ENCODE results near the gene GAS6. TPM values are rescaled to one million over a fixed set of nuclear protein-coding genes. Genes with fewer than 3 reads are reported as not detected.

Gene GAS6
- total and polyA plus RNA-seq, 7 experiments from 2014 or later = 0.38 to 5.5 (median 3.0) TPM; not detected in 1

- H3K4me3 ChIP-seq (ENCODE audit: low read length) = no peak overlapping the region
- peak overlapping the region in 3 of 10 donors; percentile 15 to 69 (median 55) for H3K4me3 Mint-ChIP-seq
- H3K36me3 ChIP-seq (ENCODE audit: control insufficient read depth in 2 of 3, insufficient read depth in 3 of 3, low read length in 3 of 3) = no peaks in the 10 kb centered on the region
- H3K27ac ChIP-seq (ENCODE audit: low read depth, low read length) = no peak overlapping the region
- H3K36me3 Mint-ChIP-seq = peaks cover 0 to 9% (median 0%) of the 10 kb centered on the region in 5 donors
- H3K4me1 Mint-ChIP-seq = peaks cover 18 to 61% (median 38%) of the 10 kb centered on the region in 7 donors
- ChIA-PET POLR2A (no interaction called here), CTCF (no interaction called here)
- intact Hi-C loops (cut with micrococcal nuclease) = no loop called here
- H3K27me3 Mint-ChIP-seq = peaks cover 0 to 8% (median 3%) of the 10 kb centered on the region in 5 donors
- H3K9me3 ChIP-seq (ENCODE audit: control insufficient read depth in 2 of 3, low read length in 3 of 3) = no peaks in the 10 kb centered on the region
- no peak overlapping the region for H3K27ac Mint-ChIP-seq
- H3K27me3 ChIP-seq (ENCODE audit: control insufficient read depth in 2 of 2, insufficient read depth in 2 of 2, low read length in 2 of 2) = no peaks in the 10 kb centered on the region
- peaks cover 33 to 50% of the 10 kb centered on the region in 2 donors for H3K4me1 ChIP-seq (ENCODE audit: control insufficient read depth in 2 of 2, insufficient read depth in 2 of 2, low read length in 2 of 2)
- DNase-seq (no peak), ATAC-seq (no peak)
- H3K9me3 Mint-ChIP-seq = peaks cover 0 to 6% (median 0%) of the 10 kb centered on the region in 11 donors
Observed at GRCh38 chr13:113843864-113844556, 19.9 kb downstream of the GAS6 start.

GRCh38 chr13:113843063-113843654 lies 20.7 kb downstream of the GAS6 start:
- H3K27me3 Mint-ChIP-seq = peaks cover 0 to 8% (median 3%) of the 10 kb centered on the region in 5 donors
- Histone ChIP-seq H3K27ac (ENCODE audit: low read depth, low read length) (no peak overlapping the region), H3K36me3 (ENCODE audit: control insufficient read depth in 2 of 3, insufficient read depth in 3 of 3, low read length in 3 of 3) (no peaks in the 10 kb centered on the region), H3K9me3 (ENCODE audit: control insufficient read depth in 2 of 3, low read length in 3 of 3) (no peaks in the 10 kb centered on the region), H3K4me3 (ENCODE audit: low read length) (no peak overlapping the region), H3K4me1 (ENCODE audit: control insufficient read depth in 2 of 2, insufficient read depth in 2 of 2, low read length in 2 of 2) (peaks cover 33 to 50% of the 10 kb centered on the region in 2 donors), H3K27me3 (ENCODE audit: control insufficient read depth in 2 of 2, insufficient read depth in 2 of 2, low read length in 2 of 2) (no peaks in the 10 kb centered on the region)
- no peak overlapping the region for H3K4me3 Mint-ChIP-seq
- ChIA-PET POLR2A (no interaction called here), CTCF (no interaction called here)
- intact Hi-C loops (cut with micrococcal nuclease) = no loop called here
- H3K4me1 Mint-ChIP-seq = peaks cover 18 to 61% (median 38%) of the 10 kb centered on the region in 7 donors
- H3K36me3 Mint-ChIP-seq = peaks cover 0 to 9% (median 0%) of the 10 kb centered on the region in 5 donors
- H3K27ac Mint-ChIP-seq = no peak overlapping the region
- H3K9me3 Mint-ChIP-seq = peaks cover 0 to 6% (median 0%) of the 10 kb centered on the region in 11 donors
- DNase-seq = no peak
- no peak for ATAC-seq

DNA sequence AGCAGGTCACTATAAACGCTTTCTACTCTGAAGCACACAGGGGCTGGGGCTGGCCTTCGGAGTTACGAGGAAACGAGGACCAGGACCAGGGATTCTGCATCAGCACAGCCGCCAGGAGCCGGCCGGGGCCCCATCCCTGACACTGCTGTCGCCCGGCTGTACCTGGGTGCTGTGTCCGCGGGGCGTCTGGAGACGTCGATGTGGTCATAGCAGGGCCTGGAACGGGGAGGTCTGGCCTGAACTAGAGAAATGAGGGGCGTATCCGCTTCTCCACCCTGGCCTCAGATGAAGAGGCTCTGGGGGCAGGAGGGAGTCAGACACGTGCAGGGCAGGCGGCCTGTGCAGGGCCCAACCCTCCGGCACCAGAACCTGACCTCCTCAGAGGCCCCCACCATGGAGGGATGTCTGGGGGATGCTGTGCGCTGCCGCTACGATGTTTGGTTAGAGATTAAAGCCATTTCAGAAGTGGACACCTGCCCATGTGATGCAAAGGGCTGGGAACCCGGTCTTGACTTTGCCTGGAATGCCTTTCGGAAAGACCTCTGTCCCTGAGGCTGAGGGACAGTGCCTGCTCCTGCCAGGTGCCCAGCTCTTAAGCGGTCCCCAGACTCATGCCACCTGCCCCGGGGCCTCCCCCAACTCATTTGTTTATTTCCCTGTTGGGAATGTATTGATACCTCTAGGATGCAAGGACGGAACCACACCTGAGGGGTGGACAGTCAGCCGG lies 21.4 kb downstream of the GAS6 start:
- Histone ChIP-seq H3K4me1 (ENCODE audit: control insufficient read depth in 2 of 2, insufficient read depth in 2 of 2, low read length in 2 of 2) (peaks cover 33 to 50% of the 10 kb centered on the region in 2 donors), H3K27me3 (ENCODE audit: control insufficient read depth in 2 of 2, insufficient read depth in 2 of 2, low read length in 2 of 2) (no peaks in the 10 kb centered on the region), H3K9me3 (ENCODE audit: control insufficient read depth in 2 of 3, low read length in 3 of 3) (no peaks in the 10 kb centered on the region), H3K36me3 (ENCODE audit: control insufficient read depth in 2 of 3, insufficient read depth in 3 of 3, low read length in 3 of 3) (no peaks in the 10 kb centered on the region), H3K27ac (ENCODE audit: low read depth, low read length) (no peak overlapping the region), H3K4me3 (ENCODE audit: low read length) (no peak overlapping the region)
- no peak overlapping the region for H3K27ac Mint-ChIP-seq
- intact Hi-C loops (cut with micrococcal nuclease) = no loop called here
- peaks cover 18 to 60% (median 38%) of the 10 kb centered on the region in 7 donors for H3K4me1 Mint-ChIP-seq
- H3K4me3 Mint-ChIP-seq = peak overlapping the region in 4 of 10 donors; percentile 4 to 67 (median 32)
- DNase-seq = no peak
- H3K36me3 Mint-ChIP-seq = peaks cover 0 to 9% (median 0%) of the 10 kb centered on the region in 5 donors
- ChIA-PET POLR2A (interaction anchor here (0.8 to 1.0 kb wide), 2 partner anchors 127 to 153 kb away, joined by 5 to 7 read pairs; no protein-coding TSS in a partner anchor), CTCF (no interaction called here)
- ATAC-seq = no peak
- peaks cover 0 to 8% (median 3%) of the 10 kb centered on the region in 5 donors for H3K27me3 Mint-ChIP-seq
- H3K9me3 Mint-ChIP-seq = peaks cover 0 to 6% (median 0%) of the 10 kb centered on the region in 11 donors

- no peak overlapping the region for H3K27ac ChIP-seq (ENCODE audit: low read depth, low read length)
- DNase-seq = no peak
- no peaks in the 10 kb centered on the region for H3K9me3 ChIP-seq (ENCODE audit: control insufficient read depth in 2 of 3, low read length in 3 of 3)
- H3K4me3 ChIP-seq (ENCODE audit: low read length) = no peak overlapping the region
- H3K36me3 Mint-ChIP-seq = peaks cover 0 to 9% (median 0%) of the 10 kb centered on the region in 5 donors
- peak overlapping the region in 9 of 10 donors; percentile 4 to 67 (median 22) for H3K4me3 Mint-ChIP-seq
- intact Hi-C loops (cut with micrococcal nuclease) = no loop called here
- ChIA-PET CTCF (no interaction called here), POLR2A (no interaction called here)
- no peaks in the 10 kb centered on the region for H3K27me3 ChIP-seq (ENCODE audit: control insufficient read depth in 2 of 2, insufficient read depth in 2 of 2, low read length in 2 of 2)
- no peak for ATAC-seq
- peaks cover 0 to 8% (median 3%) of the 10 kb centered on the region in 5 donors for H3K27me3 Mint-ChIP-seq
- H3K36me3 ChIP-seq (ENCODE audit: control insufficient read depth in 2 of 3, insufficient read depth in 3 of 3, low read length in 3 of 3) = no peaks in the 10 kb centered on the region
- H3K27ac Mint-ChIP-seq = peak overlapping the region in 8 of 9 donors; percentile 1 to 70 (median 50)
- peaks cover 18 to 48% (median 35%) of the 10 kb centered on the region in 7 donors for H3K4me1 Mint-ChIP-seq
- peaks cover 21 to 41% of the 10 kb centered on the region in 2 donors for H3K4me1 ChIP-seq (ENCODE audit: control insufficient read depth in 2 of 2, insufficient read depth in 2 of 2, low read length in 2 of 2)
- peaks cover 0 to 6% (median 0%) of the 10 kb centered on the region in 11 donors for H3K9me3 Mint-ChIP-seq
Observed at GRCh38 chr13:113841353-113841650, 22.6 kb downstream of the GAS6 start.

DNA sequence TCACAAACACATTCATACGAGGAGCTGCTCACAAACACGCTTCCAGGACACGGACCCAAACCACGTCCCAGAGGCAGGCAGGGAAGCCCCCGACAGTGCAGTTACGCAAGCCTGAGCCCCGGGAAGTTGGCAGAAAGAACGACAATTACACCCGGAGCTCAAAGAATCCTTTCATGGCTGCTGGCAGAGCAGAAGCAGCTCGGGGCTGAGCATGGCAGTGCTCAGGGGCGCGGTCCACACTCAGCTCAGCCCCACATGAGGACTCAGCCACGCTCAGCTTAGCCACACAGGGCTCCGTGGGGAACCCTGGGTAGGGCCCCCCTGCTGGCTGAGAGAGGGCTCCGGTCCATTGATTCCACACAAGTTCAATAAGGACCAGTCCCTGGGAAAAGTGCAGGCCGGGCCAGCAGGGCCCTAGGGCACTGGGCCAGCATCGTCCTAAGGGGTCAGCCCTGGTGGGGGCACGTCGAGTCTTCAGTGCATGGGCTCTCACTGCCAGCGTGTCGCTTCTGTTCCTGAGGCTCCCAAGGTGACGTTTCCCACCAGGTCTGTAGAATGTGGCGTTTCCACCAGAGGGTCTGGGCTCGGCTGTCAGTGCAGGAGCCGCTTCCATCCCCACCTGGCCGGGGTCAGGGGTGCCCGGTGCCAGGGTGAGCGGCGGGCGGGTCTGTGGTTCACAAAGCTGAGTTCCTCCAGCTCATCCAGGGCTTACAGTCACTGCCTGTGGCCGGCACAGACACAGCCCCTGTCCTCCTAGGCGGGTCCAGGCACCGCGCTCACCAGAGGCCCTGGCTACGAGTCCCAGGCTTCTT lies 23.1 kb downstream of the GAS6 start:
- peaks cover 0 to 8% (median 3%) of the 10 kb centered on the region in 5 donors for H3K27me3 Mint-ChIP-seq
- ChIA-PET CTCF (no interaction called here), POLR2A (no interaction called here)
- Histone ChIP-seq H3K27ac (ENCODE audit: low read depth, low read length) (no peak overlapping the region), H3K27me3 (ENCODE audit: control insufficient read depth in 2 of 2, insufficient read depth in 2 of 2, low read length in 2 of 2) (no peaks in the 10 kb centered on the region), H3K4me1 (ENCODE audit: control insufficient read depth in 2 of 2, insufficient read depth in 2 of 2, low read length in 2 of 2) (peaks cover 16 to 35% of the 10 kb centered on the region in 2 donors), H3K4me3 (ENCODE audit: low read length) (no peak overlapping the region), H3K9me3 (ENCODE audit: control insufficient read depth in 2 of 3, low read length in 3 of 3) (no peaks in the 10 kb centered on the region), H3K36me3 (ENCODE audit: control insufficient read depth in 2 of 3, insufficient read depth in 3 of 3, low read length in 3 of 3) (no peaks in the 10 kb centered on the region)
- peaks cover 0 to 9% (median 0%) of the 10 kb centered on the region in 5 donors for H3K36me3 Mint-ChIP-seq
- peak overlapping the region in 6 of 10 donors; percentile 21 to 67 (median 44) for H3K4me3 Mint-ChIP-seq
- ATAC-seq = no peak
- peaks cover 16 to 43% (median 31%) of the 10 kb centered on the region in 7 donors for H3K4me1 Mint-ChIP-seq
- peaks cover 0 to 6% (median 0%) of the 10 kb centered on the region in 11 donors for H3K9me3 Mint-ChIP-seq
- intact Hi-C loops (cut with micrococcal nuclease) = no loop called here
- DNase-seq = no peak
- peak overlapping the region in 5 of 9 donors; percentile 6 to 70 (median 46) for H3K27ac Mint-ChIP-seq

GRCh38 chr13:113839536-113840204 lies 24.2 kb downstream of the GAS6 start:
- CTCF ChIA-PET = no interaction called here
- POLR2A ChIA-PET = no interaction called here
- Histone ChIP-seq H3K9me3 (ENCODE audit: control insufficient read depth in 2 of 3, low read length in 3 of 3) (no peaks in the 10 kb centered on the region), H3K36me3 (ENCODE audit: control insufficient read depth in 2 of 3, insufficient read depth in 3 of 3, low read length in 3 of 3) (no peaks in the 10 kb centered on the region), H3K4me3 (ENCODE audit: low read length) (no peak overlapping the region), H3K27me3 (ENCODE audit: control insufficient read depth in 2 of 2, insufficient read depth in 2 of 2, low read length in 2 of 2) (no peaks in the 10 kb centered on the region), H3K27ac (ENCODE audit: low read depth, low read length) (no peak overlapping the region), H3K4me1 (ENCODE audit: control insufficient read depth in 2 of 2, insufficient read depth in 2 of 2, low read length in 2 of 2) (peaks cover 5 to 25% of the 10 kb centered on the region in 2 donors)
- no peak overlapping the region for H3K4me3 Mint-ChIP-seq
- no peak for ATAC-seq
- DNase-seq = no peak
- peaks cover 13 to 32% (median 21%) of the 10 kb centered on the region in 7 donors for H3K4me1 Mint-ChIP-seq
- intact Hi-C loops (cut with micrococcal nuclease) = no loop called here
- H3K27ac Mint-ChIP-seq = no peak overlapping the region
- peaks cover 0 to 6% (median 0%) of the 10 kb centered on the region in 11 donors for H3K9me3 Mint-ChIP-seq
- peaks cover 0 to 9% (median 0%) of the 10 kb centered on the region in 5 donors for H3K36me3 Mint-ChIP-seq
- peaks cover 0 to 7% (median 3%) of the 10 kb centered on the region in 5 donors for H3K27me3 Mint-ChIP-seq

All from naive thymus-derived CD4-positive, alpha-beta T cell (primary cell).